DMS79 (cell line): ENCODE data around the gene ADCK2.

Experiments used
- DNase-seq: peaks from one replicate; lab custom pipeline; 2025; lab: John Stamatoyannopoulos, UW

Gene ADCK2

DNA sequence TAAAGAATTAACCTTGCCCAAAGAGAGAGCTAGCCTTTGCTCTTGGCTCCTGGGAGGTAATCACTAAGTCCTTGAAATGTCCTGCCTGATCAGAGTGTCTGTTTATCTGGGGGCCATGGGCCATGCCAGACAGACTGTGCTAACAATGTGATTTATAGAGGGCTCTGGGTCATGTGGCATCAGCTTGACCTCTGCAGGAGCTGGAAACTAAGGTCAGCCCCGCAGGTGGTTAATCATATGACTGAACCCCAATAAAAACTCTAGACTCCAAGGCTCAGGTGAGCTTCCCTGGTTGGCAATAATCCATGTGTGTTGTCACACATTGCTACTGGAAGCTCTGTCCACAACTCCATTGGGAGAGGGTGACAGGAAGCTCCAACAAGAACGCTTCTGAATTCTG lies 71.3 kb downstream of the ADCK2 start:
- no peak for DNase-seq
